Neural cell (in vitro differentiated cells): Measurements from ENCODE around the gene CHDH. TPM values are rescaled to one million over a fixed set of nuclear protein-coding genes. Genes with fewer than 3 reads are reported as not detected.
A peak's percentile ranks its signal among the peaks of the same experiment; 100 is the strongest.

ENCODE experiments used
- H2AFZ ChIP-seq: fragments of 200-600, 300-800 bp; sonication (generic), shearing (Covaris generic); 2 replicates; pipeline ENCODE4 v1.6.0; 2014; ENCODE audit warnings: low read depth, mild to moderate bottlenecking, antibody characterized with exemption, low read length, moderate library complexity
- H3F3A ChIP-seq: fragments of 200-600 bp; shearing (Covaris generic); 2 replicates; pipeline ENCODE4 v1.6.1; 2016; ENCODE audit warnings: mild to moderate bottlenecking, moderate library complexity, mixed read lengths, antibody characterized with exemption, low read length; ENCODE audit not compliant: insufficient read depth, poor library complexity, severe bottlenecking
- H3K27ac ChIP-seq: fragments of 200-600, 300-800 bp; sonication (generic), shearing (Covaris generic); 2 replicates; pipeline ENCODE4 v1.5.1; 2014; ENCODE audit warnings: mild to moderate bottlenecking, low read length, moderate library complexity
- H3K27me3 ChIP-seq: fragments of 300-800, 200-600 bp; sonication (generic), shearing (Covaris generic); 2 replicates; pipeline ENCODE4 v1.6.0; 2014; ENCODE audit warnings: mild to moderate bottlenecking, low read depth, low read length, moderate library complexity; ENCODE audit not compliant: insufficient read depth
- H3K36me3 ChIP-seq: fragments of 300-800, 200-600 bp; sonication (generic), shearing (Covaris generic); 2 replicates; pipeline ENCODE4 v1.5.1; 2014; ENCODE audit warnings: mild to moderate bottlenecking, antibody characterized with exemption, low read length, moderate library complexity; ENCODE audit not compliant: insufficient read depth
- H3K4me2 ChIP-seq: fragments of 300-800, 200-600 bp; sonication (generic), shearing (Covaris generic); 2 replicates; pipeline ENCODE4 v1.6.0; 2014; ENCODE audit warnings: mild to moderate bottlenecking, low read length
- H3K4me3 ChIP-seq: fragments of 300-800, 200-600 bp; sonication (generic), shearing (Covaris generic); 2 replicates; pipeline ENCODE4 v1.5.1; 2014; ENCODE audit warnings: mild to moderate bottlenecking, low read length, moderate library complexity
- H3K79me2 ChIP-seq: fragments of 200-600 bp; shearing (Covaris generic); replicated peaks from 2 replicates; pipeline ENCODE4 v1.6.0; 2014; ENCODE audit warnings: mild to moderate bottlenecking, low read length, moderate library complexity; ENCODE audit not compliant: insufficient read depth
- H3K9ac ChIP-seq: fragments of 300-800, 200-600 bp; sonication (generic), shearing (Covaris generic); 2 replicates; pipeline ENCODE4 v1.6.1; 2016; ENCODE audit warnings: mild to moderate bottlenecking, low read length, mixed read lengths
- H3K9me2 ChIP-seq: fragments of 200-600 bp; shearing (Covaris generic); 2 replicates; pipeline ENCODE4 v1.6.1; 2016; ENCODE audit warnings: mild to moderate bottlenecking, low read length, mixed read lengths; ENCODE audit not compliant: insufficient read depth
- H3K9me3 ChIP-seq: fragments of 200-600, 300-800 bp; sonication (generic), shearing (Covaris generic); 2 replicates; pipeline ENCODE4 v1.6.1; 2016; ENCODE audit warnings: mild to moderate bottlenecking, mixed run types, low read length, moderate library complexity, mixed read lengths
- H4K20me1 ChIP-seq: fragments of 200-600 bp; shearing (Covaris generic); 2 replicates; pipeline ENCODE4 v1.6.1; 2016; ENCODE audit warnings: mild to moderate bottlenecking, mixed run types; ENCODE audit not compliant: insufficient read depth
- EP300 ChIP-seq: fragments of 450-650 bp; conservative IDR thresholded peaks from 2 replicates; pipeline ENCODE4 v1.6.1; 2014; ENCODE audit warnings: antibody characterized with exemption, mild to moderate bottlenecking, moderate library complexity; ENCODE audit not compliant: poor library complexity, severe bottlenecking
- EZH2 ChIP-seq: fragments of 200-600, 300-800 bp; shearing (Covaris generic), sonication (generic); IDR thresholded peaks from 2 replicates; pipeline ENCODE4 v1.6.1; 2014; ENCODE audit warnings: antibody characterized with exemption, low read length, borderline replicate concordance, mild to moderate bottlenecking; ENCODE audit not compliant: insufficient read depth, poor library complexity, severe bottlenecking
- MXI1 ChIP-seq: fragments of 450-650 bp; conservative IDR thresholded peaks from 2 replicates; pipeline ENCODE4 v1.6.1; 2014; ENCODE audit warnings: antibody characterized with exemption, mild to moderate bottlenecking; ENCODE audit not compliant: poor library complexity, severe bottlenecking
- POLR2AphosphoS5 ChIP-seq: IDR thresholded peaks from 2 replicates; pipeline ENCODE4 v1.6.1; 2012
- RAD21 ChIP-seq: fragments of 450-650 bp; conservative IDR thresholded peaks from 2 replicates; pipeline ENCODE4 v1.6.1; 2014; ENCODE audit warnings: antibody characterized with exemption, mild to moderate bottlenecking, moderate library complexity
- SMC3 ChIP-seq: fragments of 450-650 bp; conservative IDR thresholded peaks from 2 replicates; pipeline ENCODE4 v1.6.1; 2014; ENCODE audit warnings: antibody characterized with exemption, mild to moderate bottlenecking, moderate library complexity; ENCODE audit not compliant: poor library complexity
- TAF1 ChIP-seq: IDR thresholded peaks from 2 replicates; pipeline ENCODE4 v1.6.1; 2012; ENCODE audit warnings: low read depth
- polyA plus RNA-seq: library from polyadenylated mRNA; depleted of rRNA; stranded (reverse); fragments of >200 nt; gene quantifications from 2 replicates; pipeline ENCODE4 v1.2.3, GENCODE V29; 2014
- TF ChIP-seq, protein P1 (sequence below): fragments of 450-650 bp; IDR thresholded peaks from 2 replicates; pipeline ENCODE4 v1.5.1; 2014; ENCODE audit warnings: antibody characterized with exemption, mild to moderate bottlenecking, moderate library complexity; ENCODE audit not compliant: poor library complexity, severe bottlenecking
- TF ChIP-seq, protein P2 (sequence below): IDR thresholded peaks from 2 replicates; pipeline ENCODE4 v1.6.1; 2012; ENCODE audit warnings: borderline replicate concordance

The CHDH gene
- polyA plus RNA-seq, 1 donor from 2014 or later = 0.17 TPM

DNA sequence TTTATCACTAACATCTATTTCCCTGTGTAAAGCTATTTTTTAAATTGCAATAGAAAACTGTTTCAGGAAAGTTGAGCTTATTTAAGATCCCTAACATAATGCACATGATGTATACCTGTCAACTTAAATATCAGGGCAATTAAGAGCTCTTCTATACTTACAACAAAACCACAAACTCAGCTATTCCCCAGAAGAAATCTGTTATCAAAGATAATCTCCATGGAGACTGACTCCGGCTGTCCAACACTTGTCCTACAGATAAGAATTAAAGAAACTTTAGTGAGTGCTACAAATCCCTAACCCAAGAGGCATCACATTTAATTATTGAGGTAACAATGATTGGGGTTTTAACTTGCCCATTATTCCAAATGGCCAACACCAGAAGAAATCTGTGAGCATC is 42.0 kb upstream of the CHDH start:
- H3K27ac ChIP-seq = no peak overlapping the region
- H4K20me1 ChIP-seq = no peaks in the 10 kb centered on the region
- TF ChIP-seq, protein P1, sequence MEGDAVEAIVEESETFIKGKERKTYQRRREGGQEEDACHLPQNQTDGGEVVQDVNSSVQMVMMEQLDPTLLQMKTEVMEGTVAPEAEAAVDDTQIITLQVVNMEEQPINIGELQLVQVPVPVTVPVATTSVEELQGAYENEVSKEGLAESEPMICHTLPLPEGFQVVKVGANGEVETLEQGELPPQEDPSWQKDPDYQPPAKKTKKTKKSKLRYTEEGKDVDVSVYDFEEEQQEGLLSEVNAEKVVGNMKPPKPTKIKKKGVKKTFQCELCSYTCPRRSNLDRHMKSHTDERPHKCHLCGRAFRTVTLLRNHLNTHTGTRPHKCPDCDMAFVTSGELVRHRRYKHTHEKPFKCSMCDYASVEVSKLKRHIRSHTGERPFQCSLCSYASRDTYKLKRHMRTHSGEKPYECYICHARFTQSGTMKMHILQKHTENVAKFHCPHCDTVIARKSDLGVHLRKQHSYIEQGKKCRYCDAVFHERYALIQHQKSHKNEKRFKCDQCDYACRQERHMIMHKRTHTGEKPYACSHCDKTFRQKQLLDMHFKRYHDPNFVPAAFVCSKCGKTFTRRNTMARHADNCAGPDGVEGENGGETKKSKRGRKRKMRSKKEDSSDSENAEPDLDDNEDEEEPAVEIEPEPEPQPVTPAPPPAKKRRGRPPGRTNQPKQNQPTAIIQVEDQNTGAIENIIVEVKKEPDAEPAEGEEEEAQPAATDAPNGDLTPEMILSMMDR = no peak
- no peak for TF ChIP-seq TAF1
- no peaks in the 10 kb centered on the region for H3K9me2 ChIP-seq
- peaks cover 6% of the 10 kb centered on the region for H3K36me3 ChIP-seq
- no peaks in the 10 kb centered on the region for H3F3A ChIP-seq
- no peak overlapping the region for H3K9ac ChIP-seq
- H3K79me2 ChIP-seq = peaks cover 31% of the 10 kb centered on the region
- no peaks in the 10 kb centered on the region for H3K27me3 ChIP-seq
- no peak overlapping the region for H3K4me2 ChIP-seq
- peak overlapping the region; percentile 13 for H3K4me3 ChIP-seq
- no peak overlapping the region for H2AFZ ChIP-seq
- no peaks in the 10 kb centered on the region for H3K9me3 ChIP-seq

DNA sequence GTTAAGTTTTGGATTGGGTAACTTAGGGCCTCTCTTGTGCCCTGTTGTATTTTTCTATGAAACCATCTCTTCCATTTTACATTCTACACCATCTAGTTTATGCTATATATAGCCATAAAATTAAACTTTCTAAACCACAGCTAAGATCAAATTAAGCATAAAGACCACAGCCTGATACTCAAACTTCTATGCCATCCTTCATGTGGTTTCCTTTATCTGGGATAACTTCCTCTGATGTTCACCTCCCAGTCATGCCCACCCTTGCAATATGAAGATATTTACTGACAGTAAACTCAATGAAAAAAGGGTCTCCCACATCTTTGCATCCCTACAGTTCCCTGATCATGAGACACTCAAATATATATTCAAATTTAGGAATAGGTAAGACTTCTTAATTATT is 41.2 kb upstream of the CHDH start:
- H3K4me2 ChIP-seq = no peak overlapping the region
- no peaks in the 10 kb centered on the region for H3K9me3 ChIP-seq
- TF ChIP-seq POLR2AphosphoS5 (no peak), SMC3 (no peak), EZH2 (no peak), EP300 (no peak), TAF1 (no peak), RAD21 (no peak), MXI1 (no peak)
- TF ChIP-seq, protein P2, sequence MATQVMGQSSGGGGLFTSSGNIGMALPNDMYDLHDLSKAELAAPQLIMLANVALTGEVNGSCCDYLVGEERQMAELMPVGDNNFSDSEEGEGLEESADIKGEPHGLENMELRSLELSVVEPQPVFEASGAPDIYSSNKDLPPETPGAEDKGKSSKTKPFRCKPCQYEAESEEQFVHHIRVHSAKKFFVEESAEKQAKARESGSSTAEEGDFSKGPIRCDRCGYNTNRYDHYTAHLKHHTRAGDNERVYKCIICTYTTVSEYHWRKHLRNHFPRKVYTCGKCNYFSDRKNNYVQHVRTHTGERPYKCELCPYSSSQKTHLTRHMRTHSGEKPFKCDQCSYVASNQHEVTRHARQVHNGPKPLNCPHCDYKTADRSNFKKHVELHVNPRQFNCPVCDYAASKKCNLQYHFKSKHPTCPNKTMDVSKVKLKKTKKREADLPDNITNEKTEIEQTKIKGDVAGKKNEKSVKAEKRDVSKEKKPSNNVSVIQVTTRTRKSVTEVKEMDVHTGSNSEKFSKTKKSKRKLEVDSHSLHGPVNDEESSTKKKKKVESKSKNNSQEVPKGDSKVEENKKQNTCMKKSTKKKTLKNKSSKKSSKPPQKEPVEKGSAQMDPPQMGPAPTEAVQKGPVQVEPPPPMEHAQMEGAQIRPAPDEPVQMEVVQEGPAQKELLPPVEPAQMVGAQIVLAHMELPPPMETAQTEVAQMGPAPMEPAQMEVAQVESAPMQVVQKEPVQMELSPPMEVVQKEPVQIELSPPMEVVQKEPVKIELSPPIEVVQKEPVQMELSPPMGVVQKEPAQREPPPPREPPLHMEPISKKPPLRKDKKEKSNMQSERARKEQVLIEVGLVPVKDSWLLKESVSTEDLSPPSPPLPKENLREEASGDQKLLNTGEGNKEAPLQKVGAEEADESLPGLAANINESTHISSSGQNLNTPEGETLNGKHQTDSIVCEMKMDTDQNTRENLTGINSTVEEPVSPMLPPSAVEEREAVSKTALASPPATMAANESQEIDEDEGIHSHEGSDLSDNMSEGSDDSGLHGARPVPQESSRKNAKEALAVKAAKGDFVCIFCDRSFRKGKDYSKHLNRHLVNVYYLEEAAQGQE = no peak
- TF ChIP-seq, protein P1 = no peak
- H3K79me2 ChIP-seq = peaks cover 31% of the 10 kb centered on the region
- no peaks in the 10 kb centered on the region for H4K20me1 ChIP-seq
- no peaks in the 10 kb centered on the region for H3K9me2 ChIP-seq
- no peak overlapping the region for H3K9ac ChIP-seq
- H2AFZ ChIP-seq = no peak overlapping the region
- H3K36me3 ChIP-seq = peaks cover 7% of the 10 kb centered on the region
- H3K4me3 ChIP-seq = no peak overlapping the region
- H3K27ac ChIP-seq = no peak overlapping the region
- H3F3A ChIP-seq = no peaks in the 10 kb centered on the region
- H3K27me3 ChIP-seq = no peaks in the 10 kb centered on the region
